NK-92 (cell line): ENCODE results near the gene ELANE.

Experiments
- DNase-seq: peaks from one replicate; lab custom pipeline; 2025; ENCODE audit not compliant: unreplicated experiment; lab: John Stamatoyannopoulos, UW

ELANE gene

DNA sequence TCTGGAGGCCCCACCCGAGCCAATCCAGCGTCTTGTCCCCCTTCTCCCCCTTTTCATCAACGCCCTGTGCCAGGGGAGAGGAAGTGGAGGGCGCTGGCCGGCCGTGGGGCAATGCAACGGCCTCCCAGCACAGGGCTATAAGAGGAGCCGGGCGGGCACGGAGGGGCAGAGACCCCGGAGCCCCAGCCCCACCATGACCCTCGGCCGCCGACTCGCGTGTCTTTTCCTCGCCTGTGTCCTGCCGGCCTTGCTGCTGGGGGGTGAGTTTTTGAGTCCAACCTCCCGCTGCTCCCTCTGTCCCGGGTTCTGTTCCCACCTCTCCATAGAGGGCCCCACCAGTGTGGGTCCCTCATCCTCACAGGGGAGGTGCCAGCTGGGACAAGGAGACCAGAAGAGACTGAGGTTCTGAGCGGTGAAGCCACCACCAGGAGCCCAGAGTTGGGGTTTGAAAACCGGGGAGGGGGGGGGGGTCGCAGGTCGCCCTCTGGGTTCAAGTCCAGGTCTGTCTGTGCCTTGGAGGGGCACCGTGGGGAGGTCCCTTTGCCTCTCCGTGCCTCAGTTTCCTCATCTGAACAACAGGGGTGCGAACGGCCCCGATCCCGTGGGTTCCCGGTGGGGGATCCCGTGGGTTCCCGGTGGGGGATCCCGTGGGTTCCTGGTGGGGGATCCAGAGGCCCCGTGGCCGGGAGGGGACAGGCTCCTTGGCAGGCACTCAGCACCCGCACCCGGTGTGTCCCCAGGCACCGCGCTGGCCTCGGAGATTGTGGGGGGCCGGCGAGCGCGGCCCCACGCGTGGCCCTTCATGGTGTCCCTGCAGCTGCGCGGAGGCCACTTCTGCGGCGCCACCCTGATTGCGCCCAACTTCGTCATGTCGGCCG lies at the start of gene ELANE:
Gene ELANE, plus strand, starts transcription at position 168 of the 878 bp plus-strand sequence. Its CDS starts 26 bp downstream, at position 194.
- no peak for DNase-seq

DNA sequence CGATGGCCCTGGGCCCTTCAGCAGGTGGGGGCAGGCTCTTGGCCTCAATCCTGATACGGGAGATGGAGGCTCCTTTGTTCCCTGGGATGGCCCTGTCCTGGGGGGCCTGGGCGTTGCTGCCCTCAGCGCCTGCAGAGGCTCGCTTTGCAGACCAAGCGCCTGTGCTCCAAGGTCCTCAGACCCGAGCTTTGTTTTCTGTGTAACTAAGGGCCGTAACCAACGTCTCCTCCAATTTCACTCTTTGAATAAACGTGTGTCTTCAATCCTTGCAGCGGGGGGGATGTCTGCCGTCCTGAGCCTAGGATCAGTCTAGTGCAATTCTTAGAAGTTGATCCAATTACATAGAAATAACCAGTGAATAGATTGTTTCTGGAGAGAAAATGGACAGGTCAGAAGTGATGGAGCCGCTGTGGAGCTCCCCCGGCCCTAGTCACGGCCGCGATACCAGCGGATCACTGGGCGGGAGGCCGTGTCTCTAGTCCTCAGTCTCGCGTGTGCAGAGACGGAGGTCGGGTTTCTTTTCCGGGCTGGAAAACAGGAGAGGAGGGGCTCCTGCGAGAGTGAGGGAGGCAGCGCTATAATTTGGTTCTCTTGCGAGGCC lies 49.5 kb upstream of the ELANE start:
- no peak for DNase-seq

DNA sequence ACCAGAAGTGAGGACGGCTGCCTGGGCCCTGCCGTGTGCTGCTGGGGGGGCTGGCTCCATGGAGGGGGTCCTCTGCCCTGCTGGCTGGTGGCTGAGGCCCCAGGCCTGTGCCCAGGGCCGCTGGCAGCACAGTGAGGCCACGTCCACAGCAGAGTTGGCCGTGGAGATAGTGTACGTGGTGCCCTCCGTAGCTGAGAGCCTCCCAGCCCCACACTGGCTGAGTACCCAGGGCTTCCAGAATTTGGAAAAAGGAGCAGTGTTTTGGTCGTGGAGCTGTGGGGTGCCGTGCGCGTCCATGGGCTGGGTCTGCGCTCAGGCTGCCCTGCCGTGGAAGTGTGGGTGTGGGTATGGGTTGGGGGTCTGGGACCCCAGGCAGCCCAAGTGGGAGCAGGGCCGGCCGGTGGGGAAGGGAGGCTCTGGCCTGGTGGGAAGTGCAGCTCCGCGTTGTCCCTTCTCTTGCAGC lies 49.0 kb upstream of the ELANE start:
- no peak for DNase-seq

DNA sequence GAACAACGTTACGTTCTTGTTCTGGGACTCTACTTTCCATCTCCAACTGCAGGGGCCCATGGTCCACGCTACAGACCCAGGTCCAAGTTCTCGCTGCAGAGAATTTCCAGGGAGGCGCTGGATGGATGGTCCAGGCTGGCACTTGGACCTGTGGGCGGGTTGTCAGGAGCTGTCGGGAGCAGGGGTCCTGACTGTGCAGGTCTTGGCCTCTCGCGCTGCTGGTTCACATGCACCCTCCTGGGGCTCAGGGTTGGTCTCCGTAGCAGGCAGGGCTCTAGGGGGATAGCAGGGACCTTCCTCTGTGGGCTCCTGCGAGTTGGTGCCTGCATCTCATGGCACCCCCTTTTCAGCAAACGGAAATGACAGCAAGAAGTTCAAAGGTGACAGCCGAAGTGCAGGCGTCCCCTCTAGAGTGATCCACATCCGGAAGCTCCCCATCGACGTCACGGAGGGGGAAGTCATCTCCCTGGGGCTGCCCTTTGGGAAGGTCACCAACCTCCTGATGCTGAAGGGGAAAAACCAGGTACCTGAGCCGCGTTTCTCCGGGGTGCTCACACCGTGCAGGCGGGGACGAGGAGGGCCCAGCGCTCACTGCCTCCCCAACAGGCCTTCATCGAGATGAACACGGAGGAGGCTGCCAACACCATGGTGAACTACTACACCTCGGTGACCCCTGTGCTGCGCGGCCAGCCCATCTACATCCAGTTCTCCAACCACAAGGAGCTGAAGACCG lies 48.3 kb upstream of the ELANE start:
- no peak for DNase-seq

DNA sequence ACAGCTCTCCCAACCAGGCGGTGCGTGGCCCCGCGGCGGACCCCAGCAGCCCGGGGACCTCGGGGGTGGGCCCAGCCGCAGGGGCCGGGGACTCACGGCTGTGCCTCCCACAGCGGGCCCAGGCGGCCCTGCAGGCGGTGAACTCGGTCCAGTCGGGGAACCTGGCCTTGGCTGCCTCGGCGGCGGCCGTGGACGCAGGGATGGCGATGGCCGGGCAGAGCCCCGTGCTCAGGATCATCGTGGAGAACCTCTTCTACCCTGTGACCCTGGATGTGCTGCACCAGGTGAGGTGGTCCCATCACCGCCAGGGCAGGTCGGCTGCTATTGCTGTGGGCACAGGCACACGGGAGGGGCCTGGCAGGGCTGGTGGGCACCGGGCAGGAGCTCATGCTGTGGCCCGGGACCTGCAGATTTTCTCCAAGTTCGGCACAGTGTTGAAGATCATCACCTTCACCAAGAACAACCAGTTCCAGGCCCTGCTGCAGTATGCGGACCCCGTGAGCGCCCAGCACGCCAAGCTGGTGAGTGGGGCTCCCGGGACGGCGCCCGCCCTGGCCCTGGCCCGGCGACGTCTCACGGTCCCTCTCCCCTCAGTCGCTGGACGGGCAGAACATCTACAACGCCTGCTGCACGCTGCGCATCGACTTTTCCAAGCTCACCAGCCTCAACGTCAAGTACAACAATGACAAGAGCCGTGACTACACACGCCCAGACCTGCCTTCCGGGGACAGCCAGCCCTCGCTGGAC lies 47.5 kb upstream of the ELANE start:
- DNase-seq, result no peak

DNA sequence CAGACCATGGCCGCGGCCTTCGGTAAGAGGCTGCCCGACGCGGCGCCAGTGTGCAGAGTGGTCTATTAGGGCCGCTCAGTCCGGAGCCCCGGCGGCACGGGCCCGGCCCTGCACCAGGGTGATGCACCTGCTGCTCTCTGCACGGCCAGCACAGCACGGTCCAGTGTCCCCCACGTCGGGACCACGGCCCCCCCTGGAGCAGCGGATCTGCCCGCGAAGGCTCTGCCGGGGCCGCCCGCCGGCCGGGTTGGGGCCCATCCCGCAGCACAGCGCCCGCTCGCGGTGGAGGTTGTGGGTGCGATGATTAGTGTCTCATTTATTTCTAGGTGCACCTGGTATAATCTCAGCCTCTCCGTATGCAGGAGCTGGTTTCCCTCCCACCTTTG lies 46.9 kb upstream of the ELANE start:
- DNase-seq, result no peak

DNA sequence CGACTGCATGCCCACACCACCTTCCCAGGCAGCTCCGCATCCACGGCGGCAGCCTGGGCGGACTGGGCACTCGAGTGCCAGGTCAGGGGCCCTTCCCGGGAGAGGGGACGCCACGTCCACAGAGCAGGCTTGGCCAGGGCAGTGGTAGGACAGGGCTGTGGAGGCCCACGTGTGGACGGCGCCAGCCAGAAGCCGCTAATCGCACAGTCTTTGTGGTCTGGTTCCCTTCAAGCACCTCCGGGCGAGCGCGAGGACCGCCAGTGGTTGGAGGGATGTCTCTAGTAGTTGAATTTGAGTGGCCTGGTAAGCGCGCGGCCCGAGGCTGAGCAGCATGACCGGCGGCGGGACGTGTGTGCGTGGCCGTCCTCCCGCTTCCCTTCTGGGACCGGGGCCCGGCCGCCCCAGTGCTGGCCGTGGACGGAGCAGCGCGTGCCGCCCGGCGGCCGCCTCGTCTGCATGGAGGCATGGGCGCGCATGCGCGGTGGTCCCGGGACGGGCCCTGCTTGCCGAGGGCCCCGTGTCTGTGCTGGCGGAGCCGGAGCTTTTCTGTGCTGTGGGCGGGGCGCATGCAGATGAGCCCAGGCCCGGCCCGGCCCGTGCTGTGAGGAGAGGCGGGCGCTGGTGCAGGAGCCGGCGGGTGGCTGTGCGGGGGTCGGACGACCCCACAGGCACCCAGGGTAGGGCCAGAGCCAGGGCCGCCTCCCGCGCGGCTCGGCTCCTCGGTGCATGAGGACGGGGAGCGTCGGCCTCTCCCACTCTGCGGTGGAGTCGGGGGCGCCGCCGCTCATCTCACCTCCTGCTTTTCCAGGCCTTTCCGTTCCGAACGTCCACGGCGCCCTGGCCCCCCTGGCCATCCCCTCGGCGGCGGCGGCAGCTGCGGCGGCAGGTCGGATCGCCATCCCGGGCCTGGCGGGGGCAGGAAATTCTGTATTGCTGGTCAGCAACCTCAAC lies 46.2 kb upstream of the ELANE start:
- DNase-seq, result no peak

DNA sequence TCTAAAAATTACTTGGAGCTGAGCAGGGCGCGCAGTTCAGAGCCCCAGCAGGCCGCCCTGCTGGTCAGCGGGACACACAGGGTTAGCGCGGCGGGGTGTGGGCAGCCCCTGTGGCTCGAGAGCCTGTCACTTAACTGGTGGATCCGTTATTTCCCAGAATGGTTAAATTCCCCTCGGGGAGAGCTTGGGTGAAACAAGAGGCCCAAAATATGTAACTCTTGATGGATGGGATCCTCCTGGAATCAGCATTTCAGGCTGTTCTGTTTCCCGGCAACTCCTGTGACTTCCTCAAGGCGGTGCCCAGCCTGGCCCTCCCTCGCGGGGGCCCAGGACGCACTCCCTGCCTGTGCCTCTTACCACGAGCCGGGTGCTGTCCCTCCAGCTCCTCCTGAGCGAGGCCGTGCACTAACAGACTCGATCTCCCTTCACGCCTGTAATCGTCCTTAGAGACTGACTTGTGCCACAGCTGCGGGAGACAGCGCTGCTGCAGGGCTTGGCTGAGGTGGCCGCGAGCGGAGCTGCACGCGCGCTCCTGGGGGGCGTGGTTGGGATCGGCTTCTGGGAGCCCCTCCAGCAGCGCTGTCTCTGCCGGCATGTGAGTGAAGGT lies 45.2 kb upstream of the ELANE start:
- no peak for DNase-seq

DNA sequence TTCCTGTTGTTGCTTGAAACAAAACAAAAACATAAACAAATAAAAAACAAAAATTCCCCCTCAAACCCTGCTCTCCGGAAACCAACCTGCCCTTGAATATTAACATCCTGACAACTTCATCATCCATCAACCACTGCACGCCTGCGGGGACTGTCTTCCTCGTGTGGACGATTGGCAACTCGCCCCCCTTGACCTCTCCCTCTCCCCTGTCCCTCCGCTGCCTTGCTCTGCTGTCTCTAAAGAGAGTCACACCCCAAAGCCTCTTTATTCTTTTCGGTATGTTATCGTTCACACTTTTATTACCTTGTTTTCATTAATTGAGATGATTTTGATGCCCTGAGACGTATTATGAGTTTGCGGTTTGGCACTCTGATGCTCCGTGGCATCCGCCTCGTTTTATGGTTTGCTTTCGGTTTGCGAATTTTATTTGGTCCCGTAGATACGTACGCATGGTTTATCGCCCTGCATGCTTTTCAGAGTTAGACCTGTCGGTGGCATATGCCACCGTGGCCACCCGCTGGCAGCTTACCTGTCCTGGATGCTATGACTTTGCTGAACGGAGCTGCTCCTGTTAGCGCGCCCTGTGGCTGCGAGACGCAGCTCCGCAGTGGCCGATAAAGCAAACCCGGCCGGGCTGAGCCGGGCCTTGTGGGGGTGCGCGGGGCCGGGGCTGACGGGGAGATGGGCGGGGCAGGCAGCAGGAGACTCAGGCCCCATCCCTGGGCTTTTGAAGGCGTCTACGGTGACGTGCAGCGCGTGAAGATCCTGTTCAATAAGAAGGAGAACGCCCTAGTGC lies 44.3 kb upstream of the ELANE start:
- no peak for DNase-seq

DNA sequence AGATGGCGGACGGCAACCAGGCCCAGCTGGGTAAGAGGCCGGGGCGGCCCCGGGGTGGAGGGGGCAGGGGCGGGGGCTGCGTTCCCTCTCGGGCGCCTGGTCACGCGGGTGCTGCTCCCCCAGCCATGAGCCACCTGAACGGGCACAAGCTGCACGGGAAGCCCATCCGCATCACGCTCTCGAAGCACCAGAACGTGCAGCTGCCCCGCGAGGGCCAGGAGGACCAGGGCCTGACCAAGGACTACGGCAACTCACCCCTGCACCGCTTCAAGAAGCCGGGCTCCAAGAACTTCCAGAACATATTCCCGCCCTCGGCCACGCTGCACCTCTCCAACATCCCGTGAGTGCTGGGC lies 43.7 kb upstream of the ELANE start:
- no peak for DNase-seq

DNA sequence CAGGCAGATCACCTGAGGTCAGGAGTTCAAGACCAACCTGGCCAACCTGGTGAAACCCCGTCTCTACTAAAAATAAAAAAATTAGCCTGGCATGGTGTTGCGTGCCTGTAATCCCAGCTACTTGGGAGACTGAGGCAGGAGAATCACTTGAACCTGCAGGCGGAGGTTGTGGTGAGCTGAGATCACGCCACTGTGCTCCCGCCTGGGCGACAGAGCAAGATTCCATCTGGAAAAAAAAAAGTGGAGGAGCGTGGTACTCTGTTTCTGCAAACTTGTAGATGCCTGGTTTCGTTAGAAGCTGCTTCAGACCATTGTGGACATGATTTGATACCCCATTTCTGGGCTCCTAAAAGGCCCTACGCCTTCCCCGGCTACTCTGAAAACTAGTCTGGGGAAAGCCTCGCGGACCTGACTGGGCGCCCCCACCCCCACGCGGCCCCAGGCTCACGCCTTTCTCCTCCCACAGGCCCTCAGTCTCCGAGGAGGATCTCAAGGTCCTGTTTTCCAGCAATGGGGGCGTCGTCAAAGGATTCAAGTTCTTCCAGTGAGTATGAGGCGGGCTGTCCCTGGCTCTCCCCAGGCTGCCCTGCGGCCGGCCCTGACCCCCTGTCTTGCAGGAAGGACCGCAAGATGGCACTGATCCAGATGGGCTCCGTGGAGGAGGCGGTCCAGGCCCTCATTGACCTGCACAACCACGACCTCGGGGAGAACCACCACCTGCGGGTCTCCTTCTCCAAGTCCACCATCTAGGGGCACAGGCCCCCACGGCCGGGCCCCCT lies 41.8 kb upstream of the ELANE start:
- DNase-seq, result no peak

DNA sequence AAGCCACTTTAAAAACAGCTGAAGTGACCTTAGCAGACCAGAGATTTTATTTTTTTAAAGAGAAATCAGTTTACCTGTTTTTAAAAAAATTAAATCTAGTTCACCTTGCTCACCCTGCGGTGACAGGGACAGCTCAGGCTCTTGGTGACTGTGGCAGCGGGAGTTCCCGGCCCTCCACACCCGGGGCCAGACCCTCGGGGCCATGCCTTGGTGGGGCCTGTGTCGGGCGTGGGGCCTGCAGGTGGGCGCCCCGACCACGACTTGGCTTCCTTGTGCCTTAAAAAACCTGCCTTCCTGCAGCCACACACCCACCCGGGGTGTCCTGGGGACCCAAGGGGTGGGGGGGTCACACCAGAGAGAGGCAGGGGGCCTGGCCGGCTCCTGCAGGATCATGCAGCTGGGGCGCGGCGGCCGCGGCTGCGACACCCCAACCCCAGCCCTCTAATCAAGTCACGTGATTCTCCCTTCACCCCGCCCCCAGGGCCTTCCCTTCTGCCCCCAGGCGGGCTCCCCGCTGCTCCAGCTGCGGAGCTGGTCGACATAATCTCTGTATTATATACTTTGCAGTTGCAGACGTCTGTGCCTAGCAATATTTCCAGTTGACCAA lies 41.1 kb upstream of the ELANE start:
- no peak for DNase-seq

DNA sequence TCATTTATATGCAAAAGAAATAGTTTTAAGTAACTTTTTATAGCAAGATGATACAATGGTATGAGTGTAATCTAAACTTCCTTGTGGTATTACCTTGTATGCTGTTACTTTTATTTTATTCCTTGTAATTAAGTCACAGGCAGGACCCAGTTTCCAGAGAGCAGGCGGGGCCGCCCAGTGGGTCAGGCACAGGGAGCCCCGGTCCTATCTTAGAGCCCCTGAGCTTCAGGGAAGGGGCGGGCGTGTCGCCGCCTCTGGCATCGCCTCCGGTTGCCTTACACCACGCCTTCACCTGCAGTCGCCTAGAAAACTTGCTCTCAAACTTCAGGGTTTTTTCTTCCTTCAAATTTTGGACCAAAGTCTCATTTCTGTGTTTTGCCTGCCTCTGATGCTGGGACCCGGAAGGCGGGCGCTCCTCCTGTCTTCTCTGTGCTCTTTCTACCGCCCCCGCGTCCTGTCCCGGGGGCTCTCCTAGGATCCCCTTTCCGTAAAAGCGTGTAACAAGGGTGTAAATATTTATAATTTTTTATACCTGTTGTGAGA lies 40.5 kb upstream of the ELANE start:
- no peak for DNase-seq

DNA sequence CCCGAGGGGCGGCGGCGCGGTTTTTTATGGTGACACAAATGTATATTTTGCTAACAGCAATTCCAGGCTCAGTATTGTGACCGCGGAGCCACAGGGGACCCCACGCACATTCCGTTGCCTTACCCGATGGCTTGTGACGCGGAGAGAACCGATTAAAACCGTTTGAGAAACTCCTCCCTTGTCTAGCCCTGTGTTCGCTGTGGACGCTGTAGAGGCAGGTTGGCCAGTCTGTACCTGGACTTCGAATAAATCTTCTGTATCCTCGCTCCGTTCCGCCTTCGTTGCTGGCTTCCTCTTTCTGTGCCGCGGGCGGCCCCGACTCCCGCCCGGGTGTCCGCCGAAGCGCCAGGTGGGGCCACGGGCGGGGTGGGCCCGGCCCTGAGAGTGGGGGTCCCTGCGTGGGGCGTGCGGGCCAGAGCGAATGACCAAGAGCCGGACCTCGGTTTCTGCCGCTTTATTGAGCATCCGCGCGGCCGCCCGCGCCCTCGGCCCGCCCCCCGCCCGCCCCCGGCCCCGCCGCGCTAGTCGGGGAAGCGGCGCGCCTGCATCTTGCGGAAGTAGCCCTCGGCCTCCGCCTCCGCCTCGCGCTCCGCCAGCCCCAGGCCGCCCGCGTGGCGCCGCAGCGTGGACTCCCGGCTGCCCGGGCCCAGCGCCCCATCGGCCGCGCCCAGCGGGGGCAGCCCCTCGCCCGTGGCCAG lies 39.9 kb upstream of the ELANE start:
- DNase-seq, result no peak

DNA sequence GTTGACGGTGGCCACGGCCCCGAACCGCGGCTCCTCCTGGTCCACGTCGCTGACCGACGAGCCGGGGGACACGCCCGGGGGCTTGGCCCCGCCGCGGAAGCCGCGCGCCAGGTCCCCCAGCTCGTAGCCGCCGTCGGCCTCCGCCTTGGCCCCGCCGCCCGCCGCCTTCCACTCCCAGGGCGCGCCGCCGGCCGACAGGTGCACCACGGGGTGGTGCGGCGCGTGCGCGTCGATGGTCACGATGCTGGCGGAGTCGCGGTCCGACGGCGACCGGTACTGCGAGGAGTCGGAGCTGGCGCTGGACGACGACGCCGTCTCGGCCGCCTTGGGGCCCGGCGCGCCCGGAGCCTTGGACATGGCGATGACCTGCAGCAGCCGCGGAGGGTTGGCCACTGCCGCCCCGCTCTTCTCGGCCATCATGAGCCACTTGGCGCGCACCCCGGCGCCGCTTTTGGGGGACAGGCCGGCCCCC lies 39.3 kb upstream of the ELANE start:
- no peak for DNase-seq

DNA sequence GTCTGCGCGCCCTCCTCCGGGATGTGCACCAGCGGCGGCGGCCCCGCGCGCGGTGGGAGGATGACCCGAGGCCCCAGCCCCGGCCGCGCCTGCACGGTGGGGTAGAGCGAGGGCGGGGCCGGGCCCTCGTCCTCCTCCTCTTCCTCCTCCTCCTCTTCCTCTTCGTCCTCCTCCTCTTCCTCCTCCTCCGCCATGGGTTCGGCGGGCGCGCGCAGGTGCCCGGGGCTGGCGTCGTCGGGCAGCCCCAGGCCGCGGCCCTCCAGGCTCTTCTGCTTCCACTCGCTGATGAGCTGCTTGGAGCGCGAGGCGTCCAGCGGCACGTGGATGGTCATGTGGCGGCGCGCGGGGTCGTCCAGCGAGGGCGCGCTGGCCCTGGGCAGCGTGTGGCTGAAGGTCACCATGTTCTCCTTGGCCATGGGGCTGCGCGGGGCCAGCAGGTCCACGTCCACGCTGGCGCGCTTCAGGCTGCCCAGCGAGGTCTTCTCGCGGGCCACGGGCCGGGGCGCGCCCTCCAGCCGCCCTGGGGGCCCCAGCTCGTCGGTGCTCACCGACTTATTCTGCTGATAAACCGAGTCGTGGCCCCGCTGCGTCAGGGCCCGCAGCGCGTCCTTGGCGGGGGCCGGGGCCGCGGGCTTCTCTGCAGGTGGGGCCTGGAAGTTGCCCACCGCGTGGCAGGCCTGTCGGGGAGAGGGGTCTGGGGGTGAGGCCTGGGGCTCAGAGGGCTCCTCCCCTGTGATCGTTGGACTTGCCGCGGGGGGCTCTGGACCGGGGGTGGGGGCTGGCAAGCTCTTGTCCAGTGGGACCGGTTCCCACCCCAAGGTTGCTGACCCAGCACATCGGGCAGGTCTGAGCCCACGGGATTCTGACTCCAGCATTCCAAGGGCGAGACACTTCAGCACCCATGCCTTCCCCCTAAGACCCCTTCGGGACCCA lies 38.6 kb upstream of the ELANE start:
- DNase-seq, result no peak
